Activated CD8-positive, alpha-beta memory T cell treated with anti-CD3 and anti-CD28 coated beads, Interleukin-2, amount 50 U/mL, for 1 hour (primary cell): ENCODE results near the gene SUPT3H.

Source experiments
- DNase-seq: peaks from one replicate; pipeline ENCODE4 v3.0.0-alpha.2; 2020; ENCODE audit errors: extremely low read depth

Gene SUPT3H

DNA sequence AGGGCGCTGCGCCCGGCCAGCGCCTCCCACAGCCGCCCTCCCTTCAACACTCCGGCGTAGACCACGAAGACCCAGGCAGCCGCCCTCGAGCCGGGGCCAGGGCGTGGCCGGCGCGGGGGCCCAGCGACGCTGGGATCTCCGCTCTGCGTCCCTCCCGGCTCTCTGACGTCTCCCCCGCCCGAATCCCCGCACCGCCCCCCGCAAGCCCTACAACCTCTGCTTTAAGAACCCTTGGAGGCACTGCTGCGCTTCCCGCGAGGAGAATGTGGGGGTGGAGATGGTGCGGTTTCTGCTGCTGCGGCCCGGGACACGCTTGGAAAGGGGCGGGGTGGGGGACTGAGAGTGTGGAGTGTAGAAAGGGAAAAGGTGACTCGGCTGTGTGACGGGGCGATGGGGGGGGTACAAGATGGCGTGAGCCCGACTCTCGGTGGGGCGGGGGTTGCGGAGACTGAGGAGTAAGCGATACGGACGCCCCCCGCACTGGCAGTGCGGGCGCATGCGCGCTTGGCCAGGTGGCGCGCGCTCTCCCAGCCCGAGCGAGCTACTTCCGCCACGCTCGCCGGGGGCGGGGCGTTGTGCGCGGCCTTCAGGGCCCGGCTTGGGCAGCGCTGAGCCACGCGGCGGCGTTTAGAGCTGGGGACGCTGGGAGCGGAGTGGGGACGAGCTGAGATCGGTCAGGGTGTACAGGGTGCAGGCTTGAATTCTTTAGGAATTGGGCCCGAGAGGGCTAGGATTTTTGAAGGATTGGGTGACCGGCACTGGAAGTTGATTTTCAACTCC is at the start of gene SUPT3H:
TSS of gene SUPT3H (minus strand) at position 381 of the 780 bp plus-strand sequence.
- DNase-seq, result peak; percentile 91

DNA sequence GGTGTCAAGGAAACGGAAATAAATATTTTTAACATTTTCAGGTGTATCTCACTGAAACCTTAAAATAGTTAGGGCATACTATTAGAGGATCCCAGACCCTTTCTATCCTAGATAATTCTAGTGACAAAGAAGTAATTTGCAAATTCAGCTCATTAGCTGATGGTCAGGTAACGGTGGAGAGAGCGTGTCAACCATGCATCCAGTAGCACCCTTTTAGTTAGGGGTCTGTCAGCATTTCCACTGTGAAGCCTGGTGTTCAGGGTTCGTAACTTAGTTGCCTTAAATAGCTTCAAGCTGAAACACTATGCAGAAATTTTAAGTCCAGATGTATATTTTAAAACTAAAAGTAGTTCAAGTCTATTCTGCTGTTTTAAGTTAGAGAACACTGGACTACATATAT is 48.5 kb upstream of the SUPT3H start:
- DNase-seq, result no peak

DNA sequence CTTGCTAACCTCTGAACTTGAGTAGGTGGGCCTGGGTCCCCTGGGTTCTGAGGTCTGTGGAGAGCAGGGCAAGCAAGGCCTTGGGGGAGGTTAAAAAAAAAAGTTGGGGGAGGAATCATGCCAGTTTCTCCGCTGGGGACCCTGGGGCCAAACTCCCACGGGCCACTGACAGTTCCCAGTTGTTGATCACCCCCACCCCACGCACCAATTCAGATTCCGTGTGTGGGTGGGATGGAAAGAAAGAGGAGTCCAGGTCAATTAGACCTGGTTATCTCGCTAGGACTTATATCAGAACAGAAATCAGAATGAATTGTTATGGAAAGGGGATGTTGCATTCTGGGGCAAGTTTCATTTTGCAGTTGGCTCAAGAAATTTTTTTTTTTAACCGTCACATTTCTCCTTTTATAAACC is 46.7 kb upstream of the SUPT3H start:
- DNase-seq, result no peak

DNA sequence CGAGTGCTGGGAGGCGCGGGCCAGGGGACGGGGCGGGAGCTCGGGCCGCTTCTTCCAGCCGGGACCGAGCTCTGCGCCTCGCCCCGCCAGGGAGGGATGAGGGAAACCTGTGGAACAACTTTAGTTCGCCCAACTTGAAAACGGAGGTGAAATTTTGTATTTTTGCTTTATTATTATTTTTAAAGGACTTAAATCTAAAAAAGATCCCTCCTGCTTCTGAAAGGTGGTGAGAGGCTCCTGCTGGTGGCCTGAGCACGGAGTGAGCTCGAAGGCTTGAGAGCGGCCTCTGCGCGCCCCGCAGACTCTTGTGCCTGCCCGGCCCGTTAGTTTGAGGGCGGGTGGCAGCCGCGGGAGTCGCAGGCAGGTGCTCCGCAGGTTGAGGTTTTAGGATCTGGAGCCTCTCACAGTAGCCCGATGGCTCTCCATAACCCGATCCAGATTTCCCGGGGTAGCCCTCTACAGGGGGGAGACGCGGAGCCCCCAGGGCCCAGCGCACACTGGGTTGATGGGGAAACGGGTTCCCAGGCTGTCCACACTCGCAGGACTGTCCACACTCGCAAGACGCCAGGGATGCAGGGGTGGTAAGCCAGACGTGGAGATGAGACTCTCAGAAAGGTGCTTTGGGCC is 46.2 kb upstream of the SUPT3H start:
- DNase-seq, result no peak

DNA sequence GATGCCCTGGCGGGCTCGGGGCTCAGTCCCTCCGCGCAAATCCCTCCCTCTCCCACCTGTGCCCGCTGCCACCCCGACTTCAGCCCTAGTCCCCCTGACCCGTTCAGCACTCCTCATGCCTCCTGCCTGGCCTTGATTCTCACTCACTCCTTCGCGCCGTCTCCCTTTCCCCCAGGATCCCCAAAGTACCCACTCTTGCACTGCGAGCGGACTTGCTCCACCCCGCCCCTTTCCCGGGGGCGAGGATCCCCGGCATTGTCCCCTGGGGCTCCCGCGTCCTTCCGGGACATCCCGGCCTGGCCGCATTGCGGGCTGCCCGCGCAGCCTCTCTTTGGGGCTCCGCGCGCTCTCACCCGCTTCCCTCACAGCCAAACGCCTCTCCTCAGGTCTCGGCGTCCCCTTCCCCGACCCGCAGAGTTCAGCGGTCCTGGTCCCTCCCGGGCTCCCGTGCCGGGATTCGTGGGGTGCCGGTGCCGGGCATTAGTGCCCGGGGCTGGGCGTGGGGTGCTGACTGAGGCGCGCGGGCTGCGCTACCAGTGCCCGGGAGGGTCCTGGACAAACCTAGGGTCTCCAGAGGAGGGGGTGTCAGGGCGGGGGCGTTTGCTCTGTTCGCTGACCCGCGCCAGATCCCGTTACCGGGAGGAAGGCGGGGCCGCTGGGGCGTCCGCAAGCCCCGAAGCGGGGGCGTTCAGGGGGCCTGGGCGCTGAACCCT is 45.5 kb upstream of the SUPT3H start:
- DNase-seq, result no peak

DNA sequence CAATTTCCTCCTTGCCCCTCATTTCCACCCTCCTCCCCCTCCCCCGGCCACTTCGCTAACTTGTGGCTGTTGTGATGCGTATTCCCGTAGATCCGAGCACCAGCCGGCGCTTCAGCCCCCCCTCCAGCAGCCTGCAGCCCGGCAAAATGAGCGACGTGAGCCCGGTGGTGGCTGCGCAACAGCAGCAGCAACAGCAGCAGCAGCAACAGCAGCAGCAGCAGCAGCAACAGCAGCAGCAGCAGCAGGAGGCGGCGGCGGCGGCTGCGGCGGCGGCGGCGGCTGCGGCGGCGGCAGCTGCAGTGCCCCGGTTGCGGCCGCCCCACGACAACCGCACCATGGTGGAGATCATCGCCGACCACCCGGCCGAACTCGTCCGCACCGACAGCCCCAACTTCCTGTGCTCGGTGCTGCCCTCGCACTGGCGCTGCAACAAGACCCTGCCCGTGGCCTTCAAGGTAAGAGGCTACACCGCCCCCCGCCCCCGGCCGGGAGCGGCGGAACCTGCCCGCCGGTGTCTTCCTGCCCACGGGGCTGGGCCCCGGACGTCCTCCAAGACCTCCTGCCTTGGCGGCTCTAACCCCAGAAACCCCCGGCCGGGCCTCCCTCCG is 44.9 kb upstream of the SUPT3H start:
- no peak for DNase-seq

DNA sequence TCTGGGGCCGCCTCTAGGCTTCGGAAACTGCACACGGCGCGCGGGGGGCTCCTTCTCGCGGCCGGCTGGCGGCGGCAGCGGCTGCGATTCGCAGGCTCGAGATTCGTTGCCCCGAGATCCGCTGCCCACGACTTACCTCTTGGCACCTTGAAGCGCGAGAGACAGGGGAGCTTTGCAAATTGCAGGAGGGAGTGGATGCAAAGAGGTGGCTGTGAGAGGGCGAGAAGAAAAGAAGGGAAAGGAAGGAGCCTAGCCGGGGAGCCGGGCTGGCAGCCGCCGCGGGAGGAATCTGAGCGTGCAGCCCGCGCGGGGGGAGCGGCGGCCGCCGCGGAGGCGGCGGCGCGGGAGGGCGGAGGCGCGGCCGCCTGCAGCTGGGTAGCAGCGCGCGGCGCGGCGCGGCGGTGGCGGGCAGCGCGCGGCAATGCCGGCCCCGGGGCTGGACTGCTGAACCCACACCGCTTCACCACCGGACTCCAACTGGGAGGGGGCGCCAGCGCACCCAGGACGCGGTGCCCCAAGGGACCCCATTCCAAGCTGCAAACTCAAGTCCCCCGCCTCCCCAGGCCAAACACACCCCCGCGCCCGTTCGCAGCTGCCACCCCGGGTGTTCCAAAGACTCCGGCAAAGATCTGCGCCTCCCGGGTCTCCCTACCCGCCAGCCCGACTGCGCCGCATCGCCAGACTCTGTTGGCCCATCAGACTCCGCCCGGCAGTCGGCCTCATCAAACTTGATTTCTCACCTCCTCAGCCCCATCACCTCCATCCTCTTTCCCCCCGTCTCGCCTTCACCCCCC is 44.2 kb upstream of the SUPT3H start:
- no peak for DNase-seq

DNA sequence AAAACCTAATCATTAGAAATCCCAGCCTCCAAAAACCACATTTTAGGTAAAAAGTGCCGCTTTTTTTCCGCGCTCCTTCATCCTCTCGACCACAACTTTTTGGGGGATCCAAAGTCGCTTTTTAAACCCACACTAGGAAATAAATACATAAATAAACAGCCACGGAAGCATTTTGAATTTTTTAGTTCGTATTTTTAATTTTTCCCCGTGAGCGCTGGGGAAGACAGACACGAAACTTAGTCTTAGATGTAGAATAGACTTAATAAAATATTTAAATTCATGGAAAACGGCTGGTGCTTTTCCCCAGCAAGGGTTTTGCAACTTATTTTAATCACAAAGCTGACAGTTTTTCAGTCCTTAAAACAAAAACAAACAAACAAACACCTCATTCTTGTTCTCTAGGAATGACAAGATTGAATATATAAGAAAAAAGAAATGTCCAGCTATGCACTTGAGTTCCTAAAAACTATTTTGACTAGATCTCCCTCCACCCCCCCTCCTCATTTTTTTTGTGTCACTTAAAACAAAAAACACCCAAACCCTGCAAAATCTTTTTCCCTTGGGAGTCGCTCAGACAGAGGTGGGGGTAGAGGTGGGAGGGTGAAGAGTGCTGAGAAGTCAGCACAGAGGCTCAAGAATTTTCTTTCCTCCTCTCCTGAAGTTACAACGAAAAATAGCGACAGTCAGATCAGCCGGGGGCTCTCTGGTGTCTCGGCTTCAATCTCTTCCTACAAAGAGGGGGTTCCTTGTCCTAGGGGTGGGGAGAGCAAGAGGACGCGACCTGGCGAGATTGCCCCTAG is 43.4 kb upstream of the SUPT3H start:
- no peak for DNase-seq

DNA sequence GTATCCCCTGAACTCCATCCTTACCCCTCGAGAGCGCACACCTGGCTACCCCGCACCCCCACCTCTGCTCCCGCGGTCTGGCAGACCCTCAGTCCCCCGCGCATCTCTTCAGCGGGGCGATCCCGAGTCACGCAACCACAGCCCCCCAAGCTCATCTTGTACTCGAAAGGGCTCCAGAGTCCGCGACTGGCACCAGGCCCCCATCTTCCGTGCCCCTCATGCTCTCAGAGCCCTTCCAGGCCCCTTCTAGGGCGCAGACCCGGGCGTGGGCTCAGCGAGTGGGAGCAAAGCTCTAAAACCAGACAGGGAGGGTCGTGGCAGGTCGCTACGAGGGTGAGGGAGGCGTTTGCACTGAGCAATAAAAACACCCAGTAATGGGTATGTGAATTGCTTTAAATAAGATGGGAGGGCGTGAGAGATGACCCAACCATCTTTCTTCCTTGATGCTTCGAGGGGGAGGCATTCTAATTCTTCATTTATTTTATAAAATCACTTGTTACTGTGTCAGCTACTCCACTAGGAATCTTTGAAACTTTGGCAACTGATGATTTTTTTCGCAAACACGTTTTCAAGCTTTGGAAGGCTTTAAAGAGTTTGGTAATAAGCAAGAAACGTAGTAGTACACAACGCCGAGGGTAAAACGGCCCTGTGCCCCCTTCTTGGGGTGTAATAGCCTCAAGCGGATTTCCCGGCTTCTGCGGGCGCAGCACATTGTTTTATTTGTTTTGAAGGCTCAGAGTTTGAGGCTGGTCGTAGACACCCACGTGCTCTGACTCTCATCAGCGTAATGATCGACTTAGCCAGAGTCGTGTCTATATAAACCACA is 42.6 kb upstream of the SUPT3H start:
- no peak for DNase-seq

DNA sequence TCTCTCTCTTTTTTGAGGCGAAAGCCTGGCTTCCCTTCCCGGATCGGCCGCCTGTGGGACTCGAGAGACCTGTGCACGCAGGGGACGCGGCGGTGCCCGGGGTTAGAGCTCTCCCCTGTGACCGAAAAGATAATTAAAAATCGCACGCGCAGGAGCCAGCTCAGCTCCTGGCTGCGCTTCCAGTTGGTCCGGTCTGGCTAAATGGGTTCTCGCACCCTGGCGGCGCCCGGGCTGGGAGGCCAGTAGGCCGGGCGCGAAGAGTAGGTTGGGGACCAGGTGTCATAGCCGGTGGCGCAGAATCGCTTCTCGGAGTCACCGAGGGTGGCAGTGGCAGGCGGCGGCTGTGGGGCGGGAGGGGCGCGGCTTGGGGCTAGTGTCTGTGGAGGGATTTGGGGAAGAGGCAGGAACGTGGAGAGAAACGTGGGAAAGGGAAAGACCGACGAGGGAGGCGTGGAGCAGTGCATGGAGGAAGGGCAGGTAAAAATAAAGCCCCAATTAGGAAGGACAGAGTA is 41.9 kb upstream of the SUPT3H start:
- no peak for DNase-seq

DNA sequence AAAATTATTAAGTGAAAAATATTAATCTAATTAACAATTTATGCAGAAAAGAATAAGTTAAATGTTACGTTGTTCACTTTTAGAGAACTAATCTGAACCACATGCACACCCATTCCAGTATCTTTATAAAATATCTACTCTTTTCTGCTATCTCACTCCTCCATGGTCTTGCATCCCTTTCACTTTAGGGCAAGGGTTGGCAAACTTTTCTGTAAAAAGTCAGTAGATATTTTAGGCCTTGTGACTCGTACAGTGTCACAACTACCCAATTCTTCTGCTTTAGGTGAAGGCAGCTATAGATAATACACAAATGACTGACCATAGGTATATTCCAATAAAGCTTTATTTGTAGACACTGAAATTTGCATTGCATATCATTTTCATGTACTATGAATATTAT is 39.7 kb upstream of the SUPT3H start:
- no peak for DNase-seq

DNA sequence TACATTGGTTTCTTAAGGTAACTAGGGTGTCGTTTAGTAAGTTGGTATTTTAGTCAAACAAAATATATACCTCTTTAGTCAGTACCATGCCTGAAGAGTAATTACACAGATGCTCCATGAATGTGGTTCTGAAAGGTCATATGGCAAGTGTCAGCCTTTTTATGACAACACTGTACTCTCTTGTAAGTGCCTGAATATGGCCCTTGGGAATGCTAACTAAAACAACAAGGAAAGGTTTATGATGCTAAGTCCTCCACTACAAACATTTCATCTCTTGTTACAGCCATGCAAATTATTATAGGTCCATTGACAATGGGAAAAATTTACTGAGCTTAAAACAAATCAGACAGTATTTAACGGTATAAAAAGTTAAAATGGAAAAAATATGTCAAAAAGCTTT is 39.0 kb upstream of the SUPT3H start:
- no peak for DNase-seq

DNA sequence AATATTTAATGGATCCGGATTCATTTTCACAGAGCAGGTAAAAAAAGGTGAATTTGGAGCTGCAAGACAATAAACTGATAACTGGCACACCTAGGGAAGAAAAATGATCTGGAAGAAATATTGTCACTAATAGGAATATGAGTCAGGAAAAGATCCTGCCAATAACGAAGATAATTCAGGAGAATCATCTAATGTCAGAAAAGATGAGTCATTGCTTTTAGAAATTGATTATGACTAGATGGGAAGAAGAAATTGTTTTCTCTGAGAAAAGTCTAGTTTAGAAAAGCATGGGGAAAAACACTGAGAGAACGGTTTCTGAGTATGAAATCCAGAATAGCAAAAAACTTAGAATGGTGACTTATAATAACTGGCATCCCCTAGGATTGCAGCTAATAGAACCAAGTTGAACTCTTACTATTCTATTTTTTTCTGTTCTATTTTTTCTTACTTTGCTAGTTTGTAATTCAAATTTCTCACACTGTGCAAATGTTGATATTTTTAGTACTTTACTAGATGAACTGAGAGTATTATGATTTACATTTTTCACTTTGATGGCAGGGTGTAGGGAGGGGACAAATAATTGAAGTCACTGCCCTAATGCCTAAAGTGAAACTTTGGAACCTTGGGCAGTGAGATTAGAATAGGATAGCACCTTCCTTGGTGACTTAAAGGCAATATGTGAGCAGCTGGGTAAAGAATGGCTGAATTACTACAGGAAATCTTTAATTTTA is 38.2 kb upstream of the SUPT3H start:
- DNase-seq, result no peak

DNA sequence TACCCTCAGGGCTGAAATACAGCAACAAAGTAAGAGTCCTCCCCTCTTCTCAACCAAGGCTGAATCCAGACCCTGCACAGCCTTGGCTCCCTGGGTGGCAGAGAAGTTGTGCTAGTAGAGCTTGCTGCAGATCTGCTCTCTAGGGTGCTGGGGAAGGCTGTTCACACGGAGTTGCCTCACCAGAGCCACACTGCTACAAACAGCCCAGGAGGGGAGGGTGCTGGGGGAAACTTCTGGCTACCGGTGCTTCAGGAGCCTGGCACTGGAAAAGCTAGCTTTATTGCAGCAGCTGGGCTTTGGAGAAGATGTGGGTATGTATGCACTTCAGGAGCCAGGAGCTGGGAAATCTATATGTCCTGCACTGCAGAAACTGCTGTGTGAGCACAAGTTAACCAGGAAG is 37.6 kb upstream of the SUPT3H start:
- DNase-seq, result no peak

DNA sequence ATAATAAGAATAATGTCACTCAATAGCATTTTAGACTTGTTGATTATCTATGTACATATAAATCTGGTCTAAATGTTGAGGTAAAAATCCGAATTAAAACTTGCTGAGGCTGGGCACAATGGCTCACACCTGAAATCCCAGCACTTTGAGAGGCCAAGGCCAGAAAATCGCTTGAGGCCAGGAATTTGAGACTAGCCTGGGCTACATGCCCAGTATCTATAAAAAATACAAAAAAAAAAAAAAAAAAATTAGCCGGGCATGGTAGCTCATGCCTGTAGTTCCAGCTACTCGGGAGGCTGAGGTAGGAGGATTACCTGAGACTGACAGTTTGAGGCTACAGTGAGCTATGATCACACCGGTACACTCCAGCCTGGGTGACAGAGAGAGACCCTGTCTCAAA is 34.2 kb upstream of the SUPT3H start:
- DNase-seq, result no peak

DNA sequence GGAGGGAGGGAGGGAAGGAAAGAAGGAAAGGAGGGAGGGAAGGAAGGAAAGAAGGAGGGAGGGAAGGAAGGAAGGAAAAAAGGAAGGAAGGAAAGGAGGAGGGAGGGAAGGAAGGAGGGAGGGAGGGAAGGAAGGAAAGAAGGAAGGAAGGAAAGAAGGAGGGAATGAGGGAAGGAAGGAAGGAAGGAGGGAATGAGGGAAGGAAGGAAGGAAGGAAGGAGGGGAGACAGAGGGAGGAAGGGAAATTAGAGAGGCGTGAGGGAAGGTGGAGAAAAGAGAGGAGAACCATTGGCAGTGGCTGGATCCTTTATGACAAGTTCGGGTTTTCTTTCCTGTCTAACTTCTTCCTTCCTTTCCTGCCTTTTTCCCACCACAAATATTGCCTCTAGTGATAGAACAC is 22.3 kb upstream of the SUPT3H start:
- no peak for DNase-seq

DNA sequence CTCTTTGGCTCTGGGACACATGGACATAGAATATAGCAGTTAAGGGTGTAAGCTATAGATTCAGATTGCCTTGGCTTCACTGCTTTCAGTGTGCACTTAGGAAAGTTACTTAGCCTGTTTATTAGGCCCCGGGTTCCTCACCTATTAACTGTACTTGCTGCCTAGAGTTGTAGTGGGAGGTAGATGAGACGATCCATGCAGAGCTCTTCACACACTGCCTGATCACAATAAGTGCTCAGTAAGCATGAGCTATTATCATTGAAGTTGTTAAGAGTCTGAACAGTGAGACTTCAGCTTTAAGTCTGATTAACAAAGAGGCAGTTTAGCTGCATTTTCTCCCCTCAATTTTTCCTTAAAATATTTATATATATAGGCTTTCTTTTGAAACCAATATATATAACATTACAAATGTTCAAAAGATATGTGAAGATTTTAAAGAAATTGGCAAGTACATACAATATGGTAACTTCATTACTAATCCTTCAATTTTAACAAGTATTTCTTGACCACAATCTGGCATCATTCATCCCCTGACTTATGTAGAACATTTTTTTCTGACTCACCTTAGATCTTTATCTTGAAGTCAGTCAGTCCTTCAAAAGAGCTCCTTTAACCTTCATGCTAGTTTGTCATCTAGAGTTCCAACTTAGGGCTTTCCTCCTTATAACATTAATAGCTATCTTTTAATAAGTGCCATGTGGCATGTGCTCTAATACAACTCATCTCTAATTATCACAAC is 20.5 kb upstream of the SUPT3H start:
- no peak for DNase-seq

DNA sequence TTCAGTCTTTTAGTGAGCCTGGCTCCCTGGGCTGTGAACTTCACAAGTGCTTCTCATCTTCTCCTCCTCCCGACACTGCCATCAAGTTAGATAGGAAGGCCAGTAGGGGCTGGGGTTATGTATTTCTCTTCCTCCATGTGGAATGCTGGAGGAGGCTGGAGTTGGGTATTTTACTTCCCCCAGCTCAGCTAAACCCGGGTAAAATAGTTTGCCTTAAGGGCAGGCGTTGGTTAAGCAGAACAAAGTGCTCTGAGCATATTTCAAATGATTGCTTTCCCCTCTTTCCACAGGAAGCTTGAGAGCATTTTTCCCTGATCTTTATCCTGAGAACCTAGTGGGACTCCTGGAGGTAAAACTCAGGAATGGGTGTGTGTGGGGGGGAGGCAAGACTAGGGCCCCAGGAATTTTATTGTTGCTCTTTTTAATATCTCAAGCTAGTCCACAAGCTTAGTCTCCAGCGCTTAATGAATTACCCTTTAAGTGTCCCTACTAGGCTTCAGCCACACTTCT is 16.9 kb upstream of the SUPT3H start:
- DNase-seq, result no peak
